HEK293 (cell line): ENCODE results near the gene RHOB.

Experiments used
- CTCF ChIP-seq: fragments of 450-650 bp; formaldehyde crosslinking; IDR thresholded peaks from 2 replicates; pipeline ENCODE4 v1.5.1; 2016; ENCODE audit warnings: missing biosample characterization, missing genetic modification characterization
- SALL2 ChIP-seq: fragments of 450-650 bp; formaldehyde crosslinking; IDR thresholded peaks from 2 replicates; pipeline ENCODE4 v1.5.0; 2017; ENCODE audit warnings: missing biosample characterization, mild to moderate bottlenecking, missing genetic modification characterization, borderline replicate concordance
- TCF7L2 ChIP-seq: IDR thresholded peaks from 2 replicates; pipeline ENCODE4 v1.6.1; 2011; ENCODE audit warnings: low read depth, mild to moderate bottlenecking, inconsistent platforms, low read length, moderate library complexity, borderline replicate concordance
- ZNF184 ChIP-seq: fragments of 450-650 bp; IDR thresholded peaks from 2 replicates; pipeline ENCODE4 v1.5.1; 2018; ENCODE audit warnings: missing biosample characterization, mild to moderate bottlenecking, missing genetic modification characterization
- ZNF214 ChIP-seq: fragments of 450-650 bp; formaldehyde crosslinking; IDR thresholded peaks from 2 replicates; pipeline ENCODE4 v1.5.1; 2017; ENCODE audit warnings: missing biosample characterization, mild to moderate bottlenecking, missing genetic modification characterization, borderline replicate concordance
- ZNF274 ChIP-seq, 2 experiments: fragments of 200-500 bp in 1 of 2; fragments of 450-650 bp in 1 of 2; sonication (Bioruptor generic) in 1 of 2; formaldehyde crosslinking in 1 of 2; IDR thresholded peaks; 2 replicates each; pipeline versions ENCODE4 v1.5.1 to v1.6.1; 2014 to 2016; ENCODE audit warnings: borderline replicate concordance in 1 of 2, inconsistent platforms in 1 of 2, low read length in 1 of 2, missing biosample characterization in 1 of 2, missing genetic modification characterization in 1 of 2

GRCh38 chr2:20487392-20488174, 40.7 kb downstream of the RHOB start:
- TF ChIP-seq ZNF214 (tag by site-specific recombination) (no peak), CTCF (no peak), ZNF184 (no peak), SALL2 (tag by site-specific recombination) (no peak), TCF7L2 (no peak), ZNF274 (IDR thresholded peaks at IDR 0.05; ENCODE audit: low read length) (no peak), ZNF274 (tag by site-specific recombination; IDR thresholded peaks at IDR 0.05; ENCODE audit: borderline replicate concordance) (no peak)
